Islet precursor cell (in vitro differentiated cells): ENCODE measurements around the gene MAGEF1.
A peak's percentile ranks its signal among the peaks of the same experiment; 100 is the strongest.
"Not testable (repeated sequence)": the region's sequence is repeated elsewhere in the genome, so short reads cannot be mapped to it uniquely, and the experiment has no call there.

ENCODE experiments used
- DNase-seq: peaks from one replicate; pipeline ENCODE4 v3.0.0-alpha.2; 2018

MAGEF1 gene

GRCh38 chr3:184741798-184742675, 30.2 kb upstream of the MAGEF1 start:
- peak; percentile 52 for DNase-seq

GRCh38 chr3:184741259-184741556, 29.3 kb upstream of the MAGEF1 start:
- no peak for DNase-seq

GRCh38 chr3:184740509-184741258, 28.8 kb upstream of the MAGEF1 start:
- peak; percentile 66 for DNase-seq

- peak; percentile 12 for DNase-seq
Measured at GRCh38 chr3:184739594-184740505, 28.0 kb upstream of the MAGEF1 start.

- DNase-seq = peak; percentile 36
Measured at GRCh38 chr3:184738982-184739381, 27.1 kb upstream of the MAGEF1 start.

GRCh38 chr3:184738506-184738890, 26.6 kb upstream of the MAGEF1 start:
- DNase-seq = no peak

GRCh38 chr3:184737641-184738505, 26.0 kb upstream of the MAGEF1 start:
- DNase-seq = peak; percentile 82

GRCh38 chr3:184737063-184737462, 25.2 kb upstream of the MAGEF1 start:
- peak; percentile 74 for DNase-seq

- DNase-seq = peak; percentile 58
Measured at GRCh38 chr3:184734903-184735701, 23.2 kb upstream of the MAGEF1 start.

- peak; percentile 86 for DNase-seq
Measured at GRCh38 chr3:184733971-184734608, 22.2 kb upstream of the MAGEF1 start.

- no peak for DNase-seq
Measured at GRCh38 chr3:184733181-184733580, 21.3 kb upstream of the MAGEF1 start.

- DNase-seq = no peak
Measured at GRCh38 chr3:184731786-184732537, 20.1 kb upstream of the MAGEF1 start.

GRCh38 chr3:184730924-184731323, 19.1 kb upstream of the MAGEF1 start:
- no peak for DNase-seq

GRCh38 chr3:184729154-184729553, 17.3 kb upstream of the MAGEF1 start:
- not testable (repeated sequence) for DNase-seq

- no peak for DNase-seq
Measured at GRCh38 chr3:184728010-184728527, 16.2 kb upstream of the MAGEF1 start.

- DNase-seq = peak; percentile 96
Measured at GRCh38 chr3:184727357-184728009, 15.6 kb upstream of the MAGEF1 start.

GRCh38 chr3:184726497-184726896, 14.6 kb upstream of the MAGEF1 start:
- no peak for DNase-seq

- DNase-seq = no peak
Measured at GRCh38 chr3:184725176-184725719, 13.4 kb upstream of the MAGEF1 start.

GRCh38 chr3:184724699-184725098, 12.8 kb upstream of the MAGEF1 start:
- no peak for DNase-seq
